D721Med (cell line): ENCODE measurements around the gene ARL2BP.

Experiments
- DNase-seq: peaks from one replicate; pipeline ENCODE4 v3.0.0; 2011; ENCODE audit warnings: low spot score; ENCODE audit not compliant: insufficient read length
- FAIRE-seq: peaks from 2 replicates; lab custom pipeline; 2011; peaks lifted over from hg19 to GRCh38; lab: Jason Lieb, UNC
- CTCF ChIP-seq: IDR thresholded peaks from 2 replicates; pipeline ENCODE4 v1.5.1; 2012; ENCODE audit warnings: mild to moderate bottlenecking, control low read depth; ENCODE audit not compliant: insufficient read depth; ENCODE audit errors: missing control alignments

The ARL2BP gene

GRCh38 chr16:57226701-57227621, 18.1 kb upstream of the ARL2BP start:
- DNase-seq, result no peak
- TF ChIP-seq CTCF, result no peak
- no peak for FAIRE-seq

- no peak for FAIRE-seq
- no peak for TF ChIP-seq CTCF
- no peak for DNase-seq
Observed at GRCh38 chr16:57229079-57229478, 16.0 kb upstream of the ARL2BP start.

DNA sequence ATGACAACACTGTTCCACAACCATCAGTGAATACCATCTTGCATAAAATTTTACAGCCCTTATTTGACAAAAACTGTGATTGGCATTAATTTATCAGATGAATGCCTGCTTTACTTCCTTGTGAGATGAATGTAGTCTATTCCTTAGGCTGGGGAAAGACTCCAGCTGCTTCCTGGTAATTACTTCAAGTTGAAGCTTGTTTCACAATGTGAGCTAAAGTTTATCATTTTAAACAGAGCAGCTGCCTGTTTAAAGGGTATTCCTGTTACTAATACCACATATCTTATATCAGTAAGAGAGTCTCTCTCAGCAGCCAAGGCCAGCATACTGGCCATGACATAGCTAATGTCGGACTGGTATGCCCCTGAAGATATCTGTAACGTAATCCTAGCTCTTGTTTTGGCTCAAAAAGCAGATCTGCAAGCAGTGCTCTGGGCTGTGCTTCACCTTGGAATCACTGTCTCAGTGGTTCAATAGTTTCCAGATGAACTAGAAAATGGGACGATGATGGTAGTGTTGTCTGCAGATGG, 13.2 kb upstream of the ARL2BP start:
- no peak for DNase-seq
- TF ChIP-seq CTCF, result no peak

DNA sequence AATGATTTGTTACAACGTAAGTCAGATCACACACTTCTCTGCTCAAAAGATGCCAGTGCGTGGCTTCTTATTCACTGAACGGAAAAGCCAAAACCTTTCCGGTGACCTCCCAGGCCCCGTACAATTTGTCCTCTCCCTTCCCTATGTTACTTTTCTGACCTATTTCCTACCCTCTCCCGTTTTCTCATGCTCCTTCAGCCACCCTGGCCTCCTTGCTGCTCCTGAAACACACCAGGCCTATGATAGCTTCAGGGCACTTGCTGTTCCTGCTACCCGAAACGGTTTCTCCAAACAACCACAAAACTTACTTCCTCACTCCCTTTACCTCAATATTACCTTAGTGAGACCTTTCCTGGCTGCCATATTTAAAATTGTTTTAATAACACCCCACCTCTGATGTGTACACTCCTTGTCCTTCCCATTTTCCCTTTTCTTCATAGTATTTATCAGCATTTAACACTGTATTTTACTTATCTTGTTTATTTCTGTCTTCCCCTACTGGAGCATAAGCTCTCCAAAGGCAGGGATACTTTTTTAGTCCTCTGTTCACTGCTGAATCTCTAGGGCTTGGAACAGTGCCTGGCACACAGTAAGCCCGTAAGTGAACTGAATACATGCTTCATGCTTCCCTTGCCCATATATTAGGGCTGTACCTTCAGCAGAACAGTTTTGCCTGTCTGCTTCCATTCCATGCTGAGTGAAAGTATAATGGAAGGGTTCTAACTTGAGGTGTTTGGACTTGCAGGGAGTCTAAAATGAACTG, 10.9 kb upstream of the ARL2BP start:
- FAIRE-seq (no peak), DNase-seq (no peak)
- no peak for TF ChIP-seq CTCF

More for the DNA sequence above, 13.2 kb upstream of the ARL2BP start:
- no peak for FAIRE-seq

DNA sequence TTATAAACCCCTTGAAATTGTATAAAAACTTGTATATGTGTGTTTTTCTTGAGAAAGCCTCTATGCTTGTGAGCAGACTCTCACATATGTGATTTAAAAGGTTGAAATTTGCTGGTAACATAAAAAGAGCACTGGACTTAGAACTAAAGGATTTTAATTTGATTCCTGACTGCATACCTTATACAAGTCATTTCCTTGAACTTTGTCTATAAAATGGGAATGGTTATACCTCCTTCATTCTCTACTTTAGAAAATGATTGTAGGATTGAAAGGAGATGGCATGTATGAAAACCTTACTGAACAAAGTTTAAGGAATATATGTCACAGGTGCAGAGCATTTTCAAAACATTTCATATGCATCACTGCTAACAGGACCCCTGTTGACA, 10.4 kb upstream of the ARL2BP start:
- no peak for TF ChIP-seq CTCF
- FAIRE-seq (no peak), DNase-seq (no peak)

- TF ChIP-seq CTCF, result no peak
- no peak for FAIRE-seq
- no peak for DNase-seq
Observed at GRCh38 chr16:57235128-57236021, 9.7 kb upstream of the ARL2BP start.
